ENCODE results near the gene TAF3.

TAF3 gene

DNA sequence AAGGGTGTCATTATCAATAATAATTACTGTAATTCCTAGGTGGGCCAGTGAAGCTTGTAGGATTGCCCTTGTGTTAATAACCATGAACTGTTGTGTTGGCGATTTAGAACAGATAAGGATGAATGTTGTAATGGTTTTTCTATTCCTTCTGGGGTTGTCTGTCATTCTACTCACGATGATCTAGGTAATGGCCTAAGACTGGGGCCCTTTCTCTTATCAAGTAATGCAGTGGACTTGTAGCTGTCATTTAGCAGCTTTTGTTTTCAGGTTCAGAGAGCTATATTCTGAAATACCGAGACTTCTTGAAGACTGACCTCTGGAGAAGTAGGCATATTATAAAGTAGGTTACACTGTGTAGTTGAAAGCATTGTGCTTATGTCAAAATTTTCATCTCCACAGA is 110.2 kb downstream of the TAF3 start:
- in situ Hi-C loops (cut with HindIII; ENCODE audit: low sequenced_read_pairs): no loop called here

DNA sequence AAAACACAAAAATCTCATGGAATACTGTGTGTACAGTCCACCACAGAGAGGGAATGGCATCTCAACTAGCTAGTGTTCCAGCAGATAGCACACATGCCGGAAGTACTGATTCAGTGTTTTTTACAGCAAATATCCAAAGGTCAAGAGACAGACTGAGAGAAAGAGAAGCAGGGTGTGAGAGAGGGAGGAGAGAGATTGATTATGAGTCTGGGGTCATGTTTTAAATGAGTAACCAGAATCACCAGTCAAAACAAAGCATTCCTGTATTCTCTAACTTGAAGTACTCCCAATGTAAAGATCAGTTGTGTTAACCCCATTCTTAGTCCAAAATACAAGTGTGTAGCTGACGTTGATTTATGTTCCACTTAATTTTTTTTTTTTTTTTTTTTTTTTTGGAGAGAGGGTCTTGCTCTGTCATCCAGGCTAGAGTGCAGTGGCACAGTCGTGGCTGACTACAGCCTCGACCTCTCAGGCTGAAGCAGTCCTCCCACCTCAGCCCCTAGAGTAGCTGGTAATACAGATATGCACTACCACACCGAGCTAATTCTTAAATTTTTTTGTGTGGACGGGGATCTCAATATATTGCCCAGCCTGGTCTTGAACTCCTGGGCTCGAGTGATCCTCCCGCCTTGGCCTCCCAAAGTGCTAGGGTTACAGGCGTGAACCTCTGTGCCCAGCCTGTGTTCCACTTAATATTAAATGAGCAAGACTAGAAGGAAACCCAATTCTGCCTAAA is 114.2 kb downstream of the TAF3 start:
- in situ Hi-C loops (cut with HindIII; ENCODE audit: low sequenced_read_pairs): no loop called here

DNA sequence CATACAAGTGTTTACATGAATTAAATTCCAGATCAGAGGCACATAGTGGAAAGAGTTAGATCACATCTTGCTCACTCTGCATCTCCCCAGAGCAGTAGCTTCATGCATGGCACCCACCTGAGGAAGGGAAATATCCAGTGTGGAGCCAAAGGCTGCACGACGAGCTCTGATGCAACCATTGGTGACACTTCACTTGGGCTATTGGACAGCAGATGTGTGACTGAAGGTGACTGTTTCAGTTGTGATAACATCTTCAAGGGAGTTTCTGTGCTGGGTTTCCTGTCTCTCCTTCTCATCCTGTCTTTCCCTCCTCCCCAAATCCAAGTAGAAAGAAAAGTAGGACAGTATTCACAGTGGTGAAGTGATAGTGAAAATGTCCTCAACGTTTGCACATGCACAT is 115.0 kb downstream of the TAF3 start:
- in situ Hi-C loops (cut with HindIII; ENCODE audit: low sequenced_read_pairs): no loop called here

DNA sequence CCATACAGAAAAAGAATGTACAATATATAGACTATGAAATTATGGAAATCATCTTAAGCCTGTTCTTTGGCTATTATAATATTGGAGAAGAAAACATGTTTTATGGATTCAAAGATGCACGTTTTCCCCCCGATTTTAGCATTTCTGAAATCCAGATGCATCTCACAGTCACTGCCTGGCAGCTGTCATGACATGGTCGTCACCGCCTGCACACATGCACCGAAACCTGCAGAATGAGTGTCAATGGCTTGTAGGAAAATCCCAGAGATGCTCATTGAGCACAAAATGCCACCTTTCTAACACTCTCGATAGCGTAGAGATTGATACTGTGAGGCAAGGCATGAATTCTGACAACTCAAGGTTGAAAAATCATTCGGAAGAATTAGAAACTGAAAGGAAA is 115.5 kb downstream of the TAF3 start:
- in situ Hi-C loops (cut with HindIII; ENCODE audit: low sequenced_read_pairs): no loop called here

DNA sequence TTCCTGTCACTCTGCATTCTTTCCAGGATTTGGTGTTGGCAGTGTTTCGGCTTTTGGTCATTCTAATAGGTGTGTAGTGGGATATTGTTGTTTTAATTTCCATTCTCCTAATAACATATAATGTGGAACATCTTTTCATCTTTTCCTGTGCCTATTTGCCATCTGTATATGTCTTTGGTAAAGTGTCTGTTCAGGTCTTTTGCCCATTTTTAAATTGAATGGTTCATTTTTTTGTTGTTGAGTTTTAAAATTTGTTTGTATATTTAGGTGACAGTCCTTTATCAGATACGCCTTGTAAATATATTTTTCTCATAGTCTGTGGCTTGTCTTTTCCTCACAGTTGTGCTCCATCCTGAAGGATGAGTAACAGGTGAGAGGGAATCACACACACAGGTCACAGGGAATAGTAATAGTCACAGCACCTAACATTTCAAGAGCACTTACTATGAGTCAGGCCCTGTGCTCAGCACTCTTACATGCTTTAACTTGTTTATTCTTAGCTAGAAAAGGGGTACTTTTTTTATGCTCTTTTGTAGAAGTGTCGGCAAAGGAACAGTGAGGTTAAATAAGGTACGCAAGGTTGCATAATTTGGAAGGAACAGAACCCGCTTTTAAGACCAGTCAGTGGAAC is 119.1 kb downstream of the TAF3 start:
- in situ Hi-C loops (cut with HindIII; ENCODE audit: low sequenced_read_pairs): no loop called here

DNA sequence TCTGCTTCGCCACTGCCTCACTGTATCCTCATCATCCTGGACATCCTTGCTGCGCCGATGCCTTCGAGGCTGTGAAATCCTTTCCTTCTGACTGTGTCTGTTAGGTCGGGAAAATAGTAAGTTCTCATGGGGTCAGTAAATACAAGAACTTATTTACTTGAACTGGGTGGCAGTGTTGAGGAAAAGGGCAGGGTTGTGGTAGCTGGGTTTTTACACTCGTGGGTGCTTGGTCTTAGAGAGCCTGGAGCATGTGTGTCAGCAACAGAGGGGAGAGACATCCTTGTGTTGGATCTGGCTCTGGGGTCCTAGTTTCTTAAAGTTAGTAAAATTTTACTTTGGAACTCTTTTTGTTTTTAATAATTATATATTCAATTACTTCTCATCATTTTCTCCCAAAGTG is 123.3 kb downstream of the TAF3 start:
- in situ Hi-C loops (cut with HindIII; ENCODE audit: low sequenced_read_pairs): no loop called here

DNA sequence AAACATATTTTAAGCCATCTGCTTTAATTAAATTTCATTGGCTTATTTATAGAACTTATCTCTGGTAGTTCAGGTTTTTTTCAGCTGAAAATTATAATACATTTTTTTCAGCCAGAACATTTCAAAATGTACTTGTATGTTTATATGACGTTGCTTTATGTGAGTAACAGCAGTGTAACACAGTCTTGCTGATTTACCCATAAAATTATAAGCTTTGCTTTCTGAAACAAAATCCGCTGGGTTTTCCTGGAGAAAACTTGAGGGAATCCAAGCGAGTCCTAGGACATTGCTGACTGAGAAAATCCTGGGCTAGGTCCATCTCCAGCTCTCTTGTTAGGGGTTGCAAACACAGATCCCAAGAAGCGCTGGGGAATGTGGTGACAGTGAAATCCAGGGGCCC is 124.0 kb downstream of the TAF3 start:
- in situ Hi-C loops (cut with HindIII; ENCODE audit: low sequenced_read_pairs): no loop called here

DNA sequence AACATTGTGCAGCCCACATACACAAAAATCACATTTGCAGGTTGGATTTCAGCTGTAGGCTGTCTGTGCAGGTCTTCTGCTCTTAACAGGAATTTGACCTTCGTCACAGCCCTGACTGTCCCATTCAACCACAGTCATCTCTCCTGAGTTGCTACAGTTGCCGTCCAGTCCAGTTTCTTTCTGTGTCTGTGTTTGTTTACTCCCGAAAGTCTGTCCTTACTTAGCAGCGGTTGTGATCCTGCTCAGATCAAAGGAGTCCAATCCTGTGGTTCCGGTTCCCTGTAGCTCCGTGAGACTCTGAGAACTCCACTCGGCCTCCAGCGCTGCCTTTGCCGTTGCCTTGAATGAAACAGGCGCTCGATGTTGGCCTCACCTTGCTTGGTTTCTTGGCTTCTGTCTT is 124.6 kb downstream of the TAF3 start:
- in situ Hi-C loops (cut with HindIII; ENCODE audit: low sequenced_read_pairs): no loop called here

DNA sequence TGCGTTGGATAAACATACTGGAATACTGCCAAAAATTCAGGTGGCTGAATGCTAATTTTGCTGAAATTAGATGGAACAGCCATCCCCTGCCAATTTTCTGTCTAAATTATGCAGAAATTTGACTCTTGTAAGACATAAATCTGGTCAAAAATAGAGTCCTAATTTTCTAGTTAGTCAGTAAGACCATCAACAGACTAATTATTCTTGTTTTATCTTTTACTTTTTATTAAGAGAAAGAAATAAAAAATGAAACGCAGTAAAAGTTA is 125.8 kb downstream of the TAF3 start:
- in situ Hi-C loops (cut with HindIII; ENCODE audit: low sequenced_read_pairs): no loop called here

DNA sequence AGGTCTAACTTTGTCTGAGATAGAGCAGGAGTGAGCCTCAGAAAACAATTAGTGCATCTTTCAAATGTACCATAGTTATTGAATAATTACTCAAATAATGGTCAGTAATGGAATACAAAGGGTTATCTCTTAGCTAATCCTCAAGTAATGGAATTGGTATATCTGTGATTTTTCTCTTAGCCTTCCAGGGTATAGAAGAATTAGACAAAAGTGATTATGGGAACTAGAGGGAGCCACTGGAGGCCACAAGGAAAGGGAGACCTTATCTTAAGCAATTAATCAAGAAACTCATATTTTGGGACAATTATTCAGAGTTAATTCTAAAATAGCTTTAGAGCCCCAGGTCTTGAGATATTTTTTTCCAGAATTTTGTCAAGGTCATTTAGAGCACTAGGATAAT is 126.2 kb downstream of the TAF3 start:
- in situ Hi-C loops (cut with HindIII; ENCODE audit: low sequenced_read_pairs): no loop called here

DNA sequence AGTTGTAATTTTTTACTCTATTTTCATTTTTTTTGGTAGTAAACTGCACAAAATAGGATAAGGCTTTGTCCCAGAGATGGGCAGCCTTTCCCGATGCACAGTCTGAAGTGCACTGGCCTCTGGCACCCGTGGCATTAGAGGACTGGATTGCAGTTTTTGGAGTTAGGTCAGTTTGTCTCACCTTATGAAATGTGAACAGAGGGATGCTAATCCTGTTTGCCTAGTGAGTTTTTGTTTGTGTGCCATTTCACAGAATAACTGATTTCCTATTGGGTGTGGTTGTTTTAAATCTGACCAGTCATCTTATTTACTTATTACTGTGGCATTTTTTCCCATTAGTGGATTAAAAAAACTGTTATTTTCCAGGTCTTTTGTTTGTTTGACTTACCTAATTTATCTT is 126.7 kb downstream of the TAF3 start:
- in situ Hi-C loops (cut with HindIII; ENCODE audit: low sequenced_read_pairs): no loop called here

DNA sequence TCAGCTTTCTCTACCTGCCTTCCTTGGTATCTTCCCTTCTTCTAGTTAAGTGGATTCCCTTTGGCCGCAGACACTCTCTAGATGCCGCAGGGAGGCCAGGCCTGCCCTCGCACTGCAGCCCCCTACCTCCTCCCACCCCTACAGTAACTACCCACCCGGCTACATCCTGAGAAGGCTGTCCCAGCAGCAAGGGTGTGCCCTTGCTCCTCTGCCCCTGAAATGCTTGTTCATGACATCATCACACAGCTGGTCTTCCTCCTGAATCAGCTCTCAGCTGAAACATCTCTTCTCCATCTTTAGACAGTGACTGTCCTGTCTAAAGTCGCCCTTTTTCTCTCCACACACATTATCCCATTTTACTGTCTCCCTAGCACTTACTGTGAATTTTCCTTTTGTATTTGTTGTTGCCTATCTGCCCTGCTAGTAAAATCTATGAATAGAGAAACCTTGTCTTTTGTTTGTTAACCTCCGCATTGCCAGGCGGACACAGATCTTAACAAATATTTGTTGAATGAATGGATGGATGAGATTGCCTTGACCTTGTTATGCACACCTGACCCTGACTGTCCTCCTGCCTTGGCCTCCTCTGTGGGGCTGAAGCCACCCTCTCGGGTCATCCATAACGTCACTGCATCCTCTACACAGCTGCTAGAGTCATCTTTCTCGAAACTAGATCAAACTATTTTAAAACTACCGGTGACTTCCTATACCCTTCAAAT is 127.3 kb downstream of the TAF3 start:
- in situ Hi-C loops (cut with HindIII; ENCODE audit: low sequenced_read_pairs): no loop called here

DNA sequence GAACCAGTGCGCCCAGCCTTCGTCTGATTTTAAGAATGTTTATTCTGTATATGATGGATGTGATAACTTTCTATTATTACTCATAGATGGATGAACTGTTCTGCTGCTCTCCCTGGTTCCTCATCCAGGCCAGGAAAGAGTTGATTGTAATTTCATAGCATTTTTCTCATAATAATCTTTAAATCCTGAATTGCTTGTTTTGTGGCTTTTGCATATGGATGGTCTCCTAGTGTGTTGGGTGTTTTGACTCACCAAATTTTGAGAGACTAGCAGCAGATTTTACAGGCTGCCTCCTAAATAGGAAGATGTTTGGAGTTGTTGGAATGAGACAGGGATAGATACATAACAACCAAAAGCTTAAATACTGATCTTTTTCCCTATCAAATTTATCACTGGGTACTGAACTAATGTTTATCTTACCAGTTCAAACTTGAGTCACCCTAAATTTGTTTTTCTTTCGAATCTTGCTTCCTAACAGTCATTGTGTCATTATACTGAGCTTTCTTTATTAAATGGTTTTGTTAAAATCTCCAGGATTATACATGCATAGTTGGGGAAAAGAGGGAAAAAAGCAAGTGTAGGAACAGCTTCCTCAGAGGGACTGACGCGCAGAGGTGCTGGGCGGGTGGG is 130.2 kb downstream of the TAF3 start:
- in situ Hi-C loops (cut with HindIII; ENCODE audit: low sequenced_read_pairs): no loop called here

DNA sequence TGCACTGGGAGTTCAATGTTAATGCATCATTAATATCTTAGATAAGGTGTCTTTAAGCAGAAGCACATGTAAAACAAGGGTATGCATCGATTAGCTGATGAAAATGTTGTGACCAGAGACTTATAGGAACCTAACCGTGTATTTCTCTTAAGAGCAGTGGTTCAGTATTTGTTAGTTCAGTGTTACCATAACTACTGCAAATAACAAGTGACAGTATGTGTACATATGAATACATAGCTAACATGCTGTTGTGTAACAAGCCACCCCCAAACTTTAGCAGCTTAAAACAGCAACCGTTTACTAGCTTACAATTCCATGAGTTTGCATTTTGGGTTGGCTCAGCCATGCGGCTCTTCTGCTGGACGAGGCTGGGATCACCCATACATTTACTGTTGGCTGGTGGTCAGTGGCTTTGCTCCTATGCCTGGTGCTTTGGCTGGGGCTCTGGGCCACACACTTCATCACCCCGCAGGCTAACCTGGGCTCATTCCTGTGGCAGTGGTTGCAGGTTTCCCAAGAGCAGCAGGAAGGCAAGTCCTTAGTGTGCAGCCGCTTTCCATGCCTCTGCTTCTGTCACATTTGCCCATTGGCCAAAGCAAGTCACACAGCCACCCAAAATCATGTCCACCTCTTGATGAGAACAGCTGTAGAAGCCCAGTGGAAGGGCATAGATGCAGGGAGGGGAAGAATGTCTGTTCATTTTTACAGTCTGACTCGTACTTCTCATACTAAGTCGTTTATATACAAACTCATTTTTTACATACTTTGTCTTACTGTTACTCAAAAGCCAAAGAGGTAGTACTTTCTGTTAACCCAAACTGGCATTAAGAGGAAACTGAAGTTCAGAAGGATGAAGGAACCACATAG is 132.9 kb downstream of the TAF3 start:
- in situ Hi-C loops (cut with HindIII; ENCODE audit: low sequenced_read_pairs): no loop called here

DNA sequence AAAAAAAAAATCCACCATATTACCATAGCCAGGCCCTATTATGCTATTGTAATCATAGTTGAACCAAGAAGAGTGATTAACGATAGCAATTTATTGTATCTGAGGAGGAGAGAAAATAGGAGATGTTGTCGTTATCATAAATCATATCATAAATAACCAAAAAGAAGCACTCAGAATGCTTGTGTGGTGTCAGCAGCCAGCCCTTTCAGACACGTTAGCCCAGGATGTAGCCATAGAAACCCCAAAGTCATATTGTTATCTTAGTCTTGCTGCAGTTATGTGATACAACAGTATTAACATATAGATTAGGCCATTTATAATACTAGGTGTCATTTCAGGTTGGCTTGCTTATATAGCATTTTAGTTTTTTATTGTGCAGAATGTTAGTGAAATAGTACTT is 134.0 kb downstream of the TAF3 start:
- in situ Hi-C loops (cut with HindIII; ENCODE audit: low sequenced_read_pairs): no loop called here

DNA sequence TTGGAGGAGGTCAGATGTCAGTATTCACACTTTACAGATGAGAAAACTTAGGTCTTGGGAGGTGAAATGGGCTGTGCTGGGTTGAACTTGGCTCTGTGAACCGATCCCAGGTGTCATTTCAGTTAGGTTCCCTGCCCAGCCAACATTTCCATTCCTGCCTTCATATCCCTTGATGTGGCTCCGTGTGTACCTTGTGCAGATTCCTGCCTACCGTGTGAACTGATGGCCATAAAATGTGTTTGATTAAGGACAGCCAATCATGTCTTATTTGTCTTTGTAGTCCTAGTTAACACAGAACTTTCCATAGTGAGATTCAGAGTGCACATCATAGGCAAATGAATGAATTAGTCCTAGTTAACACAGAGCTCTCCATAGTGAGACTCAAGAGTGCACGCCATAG is 135.1 kb downstream of the TAF3 start:
- in situ Hi-C loops (cut with HindIII; ENCODE audit: low sequenced_read_pairs): no loop called here

DNA sequence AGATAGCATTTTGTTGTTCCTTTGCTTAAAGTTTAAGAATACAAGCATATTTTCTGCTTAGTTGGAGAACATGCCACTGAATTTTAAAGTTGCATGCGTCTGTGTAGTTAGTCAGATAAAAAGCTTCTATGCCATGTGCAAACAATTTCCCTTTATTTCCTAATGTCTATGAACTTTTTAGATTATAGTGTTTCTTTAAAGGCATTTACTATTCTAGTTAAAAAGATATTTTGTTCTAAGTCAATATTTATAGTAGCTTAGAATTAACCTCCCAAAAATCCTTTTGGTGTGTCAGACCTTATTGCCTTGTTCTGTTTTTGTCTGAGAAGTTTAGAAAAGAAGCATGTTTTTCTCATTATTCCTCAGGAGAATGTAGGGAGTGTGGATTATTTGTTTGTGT is 137.1 kb downstream of the TAF3 start:
- in situ Hi-C loops (cut with HindIII; ENCODE audit: low sequenced_read_pairs): no loop called here

DNA sequence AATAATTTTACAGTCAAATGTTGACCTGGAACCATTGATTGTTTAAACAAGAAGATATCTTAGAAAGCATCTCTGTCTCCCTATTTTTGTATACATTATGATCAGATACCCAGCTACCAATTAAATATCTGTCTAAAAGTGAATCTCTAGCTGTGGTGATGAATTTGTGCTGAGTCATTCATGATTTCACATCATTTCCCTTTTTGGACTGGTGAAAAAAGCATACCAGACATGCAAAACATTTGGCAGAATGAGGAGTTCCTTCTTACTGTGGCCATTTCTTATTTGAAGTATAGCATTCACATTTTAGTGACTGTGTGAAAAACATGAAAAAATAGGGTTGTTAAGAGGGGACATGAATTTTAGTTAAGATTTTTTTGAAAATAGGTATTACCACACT is 138.2 kb downstream of the TAF3 start:
- in situ Hi-C loops (cut with HindIII; ENCODE audit: low sequenced_read_pairs): no loop called here

DNA sequence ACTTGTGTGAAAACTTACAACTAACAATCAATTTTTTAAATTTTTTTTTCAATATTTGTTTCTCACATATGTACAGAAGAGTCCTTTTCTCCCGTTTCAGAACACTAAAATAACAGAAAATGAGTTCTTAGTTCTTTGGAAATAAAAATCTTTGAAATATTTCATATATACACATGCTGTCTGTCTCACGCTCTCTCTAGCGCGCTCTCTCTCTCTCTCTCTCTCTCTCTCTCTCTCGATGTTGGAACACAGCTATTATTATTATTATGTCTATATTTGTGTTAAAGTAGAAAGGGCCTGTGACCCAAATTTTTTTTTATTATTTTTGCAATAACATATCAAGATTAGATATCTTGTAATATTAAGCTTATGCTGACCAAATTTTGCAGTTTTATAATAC is 139.3 kb downstream of the TAF3 start:
- in situ Hi-C loops (cut with HindIII; ENCODE audit: low sequenced_read_pairs): no loop called here

DNA sequence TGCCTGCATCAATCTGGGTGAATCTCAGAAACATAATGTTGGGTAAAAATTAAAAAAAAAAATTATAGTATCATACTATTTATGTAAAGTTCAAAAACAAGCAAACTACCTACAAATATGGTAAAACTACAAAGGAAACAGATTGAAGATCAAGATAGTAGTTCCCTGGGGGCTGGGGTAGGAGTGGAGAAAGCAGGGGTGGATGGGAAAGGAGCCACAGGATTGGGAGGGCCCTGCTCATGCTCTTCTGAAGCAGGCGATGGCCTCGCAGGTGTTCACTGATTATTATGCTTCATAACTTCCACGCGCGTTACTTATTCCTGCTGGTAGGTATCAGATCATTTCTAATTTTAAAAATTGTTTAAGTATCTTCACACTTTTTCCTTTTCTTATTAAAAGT is 140.1 kb downstream of the TAF3 start:
- in situ Hi-C loops (cut with HindIII; ENCODE audit: low sequenced_read_pairs): no loop called here

DNA sequence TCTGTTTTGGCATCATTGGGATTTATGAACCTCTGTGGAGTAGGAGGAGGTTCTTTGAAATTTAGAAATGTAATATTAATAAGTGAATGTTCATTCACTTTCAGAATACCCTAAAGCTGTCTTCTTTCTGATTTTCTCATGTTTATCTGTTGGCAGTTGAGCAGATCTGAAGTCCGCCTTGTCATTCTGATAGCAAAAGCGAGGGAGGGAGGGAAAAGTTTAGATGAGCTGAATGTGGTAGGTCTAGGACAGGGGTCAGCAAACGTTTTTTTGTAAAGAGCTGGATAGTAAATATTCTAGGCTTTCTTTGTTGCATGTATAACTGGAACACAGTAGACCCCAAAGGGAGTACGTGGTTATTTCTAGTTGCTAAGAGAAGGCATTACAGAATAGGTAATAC is 141.8 kb downstream of the TAF3 start:
- in situ Hi-C loops (cut with HindIII; ENCODE audit: low sequenced_read_pairs): no loop called here

Data from endothelial cell of hepatic sinusoid (primary cell).